Uterus (tissue), 2 donors: ENCODE results near the gene PPP2R2D.

Experiments
- CTCF ChIP-seq, 4 experiments: fragments of 200-600 bp in 2 of 4; fragments of 450-650 bp in 2 of 4; sonication (generic) in 2 of 4; IDR thresholded peaks; one replicate each; pipeline ENCODE4 v1.5.1; 2016 to 2019; ENCODE audit warnings: antibody characterized with exemption in 4 of 4, mild to moderate bottlenecking in 2 of 4, moderate library complexity in 1 of 4
- POLR2A ChIP-seq, 2 donors: fragments of 450-650 bp; IDR thresholded peaks; one replicate each; pipeline ENCODE4 v1.6.1; 2016; ENCODE audit warnings: antibody characterized with exemption in 2 of 2, mild to moderate bottlenecking in 1 of 2, moderate library complexity in 1 of 2

- TF ChIP-seq CTCF (IDR thresholded peaks at IDR 0.05) = no peak
- no peak for TF ChIP-seq POLR2A (IDR thresholded peaks at IDR 0.05)
These were observed 10.3 kb upstream of the PPP2R2D start for GRCh38 chr10:131890276-131891195.
